IMR-90 (cell line): ENCODE results near the gene IGHMBP2. TPM values are rescaled to one million over a fixed set of nuclear protein-coding genes. Genes with fewer than 3 reads are reported as not detected.

ENCODE experiments used
- ATAC-seq: fragments of 200-7000 bp; cut with Tn5 transposase; 2 replicates; pipeline ENCODE4 v1.9.1; 2020; ENCODE audit warnings: low read depth, mild to moderate bottlenecking, moderate library complexity
- BruUV-seq: library from RNA; stranded (reverse); fragments of 400-500 nt; replicated peaks from 2 replicates; lab custom pipeline; 2021; lab: Mats Ljungman, UMichigan
- CTCF ChIA-PET: fragments of 300-600 bp; formaldehyde crosslinking; extraction: SDS; loops from one replicate; lab custom pipeline; 2021; ENCODE audit warnings: antibody characterized with exemption; lab: Yijun Ruan, JAX
- POLR2A ChIA-PET: fragments of 300-600 bp; sonication (Branson Sonifier 250); formaldehyde crosslinking; loops from one replicate; lab custom pipeline; 2022; ENCODE audit warnings: antibody characterized with exemption; ENCODE audit not compliant: unreplicated experiment; lab: Charles Lee
- DNase-seq: peaks from one replicate; pipeline ENCODE4 v3.0.0; 2013
- H2AFZ ChIP-seq: replicated peaks from 2 replicates; pipeline ENCODE3; 2013; ENCODE audit warnings: low read length, mild to moderate bottlenecking; ENCODE audit not compliant: poor library complexity
- H2AK5ac ChIP-seq: 2 replicates; pipeline ENCODE4 v1.6.1; 2013; ENCODE audit warnings: low read depth, low read length, inconsistent platforms
- H2AK9ac ChIP-seq: replicated peaks from 2 replicates; pipeline ENCODE3; 2013; ENCODE audit warnings: mild to moderate bottlenecking, low read depth, low read length, moderate library complexity; ENCODE audit not compliant: poor library complexity
- H2BK120ac ChIP-seq: 2 replicates; pipeline ENCODE4 v1.6.1; 2013; ENCODE audit warnings: low read depth, low read length, inconsistent platforms
- H2BK15ac ChIP-seq: 3 replicates; pipeline ENCODE4 v1.6.1; 2013; ENCODE audit warnings: low read depth, low read length, inconsistent platforms
- H2BK20ac ChIP-seq: 2 replicates; pipeline ENCODE4 v1.6.1; 2013; ENCODE audit warnings: low read depth, mild to moderate bottlenecking, inconsistent platforms, low read length, moderate library complexity
- H2BK5ac ChIP-seq: 2 replicates; pipeline ENCODE4 v1.6.1; 2013; ENCODE audit warnings: mild to moderate bottlenecking, low read depth, low read length, inconsistent platforms; ENCODE audit not compliant: poor library complexity, severe bottlenecking
- H3K14ac ChIP-seq: replicated peaks from 2 replicates; pipeline ENCODE4 v1.6.1; 2013; ENCODE audit warnings: low read depth, low read length, inconsistent platforms
- H3K18ac ChIP-seq: 2 replicates; pipeline ENCODE4 v1.6.1; 2013; ENCODE audit warnings: low read depth, low read length, control low read depth
- H3K23ac ChIP-seq: 2 replicates; pipeline ENCODE4 v1.6.1; 2013; ENCODE audit warnings: low read depth, low read length, inconsistent platforms
- H3K27ac ChIP-seq: 2 replicates; pipeline ENCODE4 v1.5.1; 2013; ENCODE audit warnings: mild to moderate bottlenecking, control low read depth, low read length; ENCODE audit not compliant: insufficient read depth
- H3K27me3 ChIP-seq: 2 replicates; pipeline ENCODE4 v1.6.1; 2013; ENCODE audit warnings: low read length; ENCODE audit not compliant: control insufficient read depth, insufficient read depth
- H3K36me3 ChIP-seq: 2 replicates; pipeline ENCODE4 v1.6.1; 2013; ENCODE audit warnings: low read length, mixed read lengths; ENCODE audit not compliant: control insufficient read depth, insufficient read depth
- H3K4ac ChIP-seq: 2 replicates; pipeline ENCODE4 v1.6.1; 2013; ENCODE audit warnings: low read depth, low read length, inconsistent platforms
- H3K4me1 ChIP-seq: 2 replicates; pipeline ENCODE4 v1.6.1; 2013; ENCODE audit warnings: low read length, mixed read lengths; ENCODE audit not compliant: control insufficient read depth, insufficient read depth
- H3K4me2 ChIP-seq: 2 replicates; pipeline ENCODE4 v1.6.1; 2013; ENCODE audit warnings: low read depth, mild to moderate bottlenecking, control low read depth, low read length, moderate library complexity
- H3K4me3 ChIP-seq: 2 replicates; pipeline ENCODE4 v1.5.1; 2013; ENCODE audit warnings: low read depth, mild to moderate bottlenecking, control low read depth, low read length, moderate library complexity; ENCODE audit not compliant: insufficient read depth
- H3K56ac ChIP-seq: 2 replicates; pipeline ENCODE4 v1.6.1; 2013; ENCODE audit warnings: low read length, inconsistent platforms; ENCODE audit not compliant: insufficient read depth; ENCODE audit errors: extremely low read depth
- H3K79me1 ChIP-seq, 2 experiments: 2 replicates each; pipeline ENCODE4 v1.6.1; 2013; ENCODE audit warnings: low read length in 2 of 2, inconsistent platforms in 1 of 2, low read depth in 1 of 2
- H3K9ac ChIP-seq: 2 replicates; pipeline ENCODE4 v1.6.1; 2013; ENCODE audit warnings: low read depth, low read length, control low read depth
- H3K9me1 ChIP-seq: 2 replicates; pipeline ENCODE4 v1.6.1; 2013; ENCODE audit warnings: low read length, inconsistent platforms; ENCODE audit not compliant: insufficient read depth
- H3K9me3 ChIP-seq: 2 replicates; pipeline ENCODE4 v1.6.1; 2013; ENCODE audit warnings: low read length; ENCODE audit not compliant: control insufficient read depth, insufficient read depth
- H4K20me1 ChIP-seq: 2 replicates; pipeline ENCODE4 v1.6.1; 2013; ENCODE audit warnings: low read length, inconsistent platforms; ENCODE audit not compliant: insufficient read depth
- H4K5ac ChIP-seq: 2 replicates; pipeline ENCODE4 v1.6.1; 2013; ENCODE audit warnings: mild to moderate bottlenecking, low read depth, low read length, control low read depth
- H4K8ac ChIP-seq, 2 experiments: 2 replicates each; pipeline ENCODE4 v1.6.1; 2013; ENCODE audit warnings: low read depth in 2 of 2, low read length in 2 of 2, control low read depth in 1 of 2, inconsistent platforms in 1 of 2
- H4K91ac ChIP-seq: 2 replicates; pipeline ENCODE4 v1.6.1; 2013; ENCODE audit warnings: low read depth, low read length, inconsistent platforms; ENCODE audit not compliant: insufficient read depth
- CEBPB ChIP-seq: IDR thresholded peaks from 2 replicates; pipeline ENCODE4 v1.6.1; 2012; ENCODE audit warnings: low read depth, low read length, improper control_type of control experiment
- CHD1 ChIP-seq: IDR thresholded peaks from 2 replicates; pipeline ENCODE4 v1.6.1; 2012; ENCODE audit warnings: low read depth, low read length, improper control_type of control experiment
- FOS ChIP-seq: fragments of 150-350 bp; IDR thresholded peaks from 2 replicates; pipeline ENCODE4 v1.6.1; 2016; ENCODE audit warnings: low read depth, low read length
- MAFK ChIP-seq: IDR thresholded peaks from 2 replicates; pipeline ENCODE4 v1.6.1; 2012; ENCODE audit warnings: low read depth, low read length, improper control_type of control experiment
- MAZ ChIP-seq: IDR thresholded peaks from 2 replicates; pipeline ENCODE4 v1.6.1; 2012; ENCODE audit warnings: low read depth, mild to moderate bottlenecking, low read length, improper control_type of control experiment, moderate library complexity, borderline replicate concordance
- MXI1 ChIP-seq: IDR thresholded peaks from 2 replicates; pipeline ENCODE4 v1.6.1; 2012; ENCODE audit warnings: low read depth, mild to moderate bottlenecking, low read length, moderate library complexity, borderline replicate concordance
- NFE2L2 ChIP-seq: fragments of 150-350 bp; IDR thresholded peaks from 2 replicates; pipeline ENCODE4 v1.6.1; 2016; ENCODE audit warnings: low read depth, mild to moderate bottlenecking, low read length
- POLR2A ChIP-seq: IDR thresholded peaks from 2 replicates; pipeline ENCODE4 v1.6.1; 2012; ENCODE audit warnings: mild to moderate bottlenecking, low read depth, low read length
- RAD21 ChIP-seq: IDR thresholded peaks from 2 replicates; pipeline ENCODE4 v1.6.1; 2012; ENCODE audit warnings: low read length, improper control_type of control experiment
- RCOR1 ChIP-seq: IDR thresholded peaks from 2 replicates; pipeline ENCODE4 v1.6.1; 2012; ENCODE audit warnings: mild to moderate bottlenecking, low read length, improper control_type of control experiment; ENCODE audit not compliant: insufficient replicate concordance
- SMC3 ChIP-seq: fragments of 150-350 bp; IDR thresholded peaks from 2 replicates; pipeline ENCODE4 v1.6.1; 2016; ENCODE audit warnings: low read depth, mild to moderate bottlenecking, antibody characterized with exemption, low read length, moderate library complexity
- WGBS, 2 experiments: methylation state at CpG; one replicate each; pipeline versions ENCODE4 v1.1.5 to v1.1.7; 2013; ENCODE audit warnings: missing lambda C conversion rate in 2 of 2; ENCODE audit not compliant: insufficient read length in 1 of 2; ENCODE audit errors: extremely low coverage in 2 of 2; 5-methylcytosine and 5-hydroxymethylcytosine counted together
- dilution Hi-C: fragments of 300-500 bp; cut with HindIII; formaldehyde crosslinking; loops from one replicate; pipeline ENCODE4 v1.14.3; 2018; ENCODE audit warnings: low sequenced_read_pairs; ENCODE audit not compliant: unreplicated experiment
- in situ Hi-C: fragments of 300-500 bp; cut with MboI; formaldehyde crosslinking; loops from 3 replicates; pipeline ENCODE4 v1.14.3; 2019; ENCODE audit warnings: low sequenced_read_pairs, inconsistent platforms, mixed read lengths
- intact Hi-C: fragments of 100-400 bp; cut with micrococcal nuclease; formaldehyde crosslinking; loops from 2 replicates; pipeline ENCODE4 v1.10.0; 2022
- polyA plus RNA-seq, 3 experiments: library from polyadenylated mRNA; depleted of rRNA; stranded (reverse); fragments of >200 nt; gene quantifications; 2 replicates each; pipeline ENCODE4 v1.2.3, GENCODE V29; 2012; ENCODE audit warnings: low replicate concordance in 1 of 3
- total RNA-seq: library from RNA; depleted of rRNA; stranded (reverse); fragments of >200 nt; gene quantifications from 2 replicates; pipeline ENCODE4 v1.2.3, GENCODE V29; 2012
- TF ChIP-seq, protein P1 (sequence below): conservative IDR thresholded peaks from 2 replicates; pipeline ENCODE4 v1.5.1; 2012; ENCODE audit warnings: mild to moderate bottlenecking, low read depth, low read length, improper control_type of control experiment
- TF ChIP-seq, protein P2 (sequence below): fragments of 150-350 bp; IDR thresholded peaks from 2 replicates; pipeline ENCODE4 v1.6.1; 2017; ENCODE audit warnings: mild to moderate bottlenecking, antibody characterized with exemption, low read length, low read depth

Gene IGHMBP2
- total and polyA plus RNA-seq, 2 of the 4 experiments (the other 2 are of a cell fraction), result 4.5 to 11.1 TPM

- Histone ChIP-seq H3K23ac (no peak overlapping the region), H3K14ac (no peak overlapping the region), H3K79me1 (no peaks in the 10 kb centered on the region), H2AK5ac (no peak overlapping the region), H3K9me3 (peaks cover 2% of the 10 kb centered on the region; the same call in 1 of the 2 replicates), H4K5ac (no peak overlapping the region), H2BK15ac (no peak overlapping the region), H3K9ac (no peak overlapping the region), H3K4me3 (no peak overlapping the region), H3K27ac (no peak overlapping the region), H4K8ac (no peak overlapping the region), H4K20me1 (no peaks in the 10 kb centered on the region), H2BK5ac (no peak overlapping the region), H2AK9ac (no peak overlapping the region), H3K4me2 (no peak overlapping the region), H2AFZ (no peak overlapping the region), H3K27me3 (peaks cover 59% of the 10 kb centered on the region), H3K56ac (no peak overlapping the region), H4K91ac (no peak overlapping the region), H2BK120ac (no peak overlapping the region), H3K9me1 (no peaks in the 10 kb centered on the region), H3K4me1 (no peaks in the 10 kb centered on the region), H2BK20ac (no peak overlapping the region), H3K4ac (no peak overlapping the region), H3K18ac (no peak overlapping the region), H3K36me3 (no peaks in the 10 kb centered on the region)
- no TSS peak for BruUV-seq
- ChIA-PET CTCF (no interaction called here), POLR2A (no interaction called here)
- no peak for TF ChIP-seq MAZ
- TF ChIP-seq, protein P1, sequence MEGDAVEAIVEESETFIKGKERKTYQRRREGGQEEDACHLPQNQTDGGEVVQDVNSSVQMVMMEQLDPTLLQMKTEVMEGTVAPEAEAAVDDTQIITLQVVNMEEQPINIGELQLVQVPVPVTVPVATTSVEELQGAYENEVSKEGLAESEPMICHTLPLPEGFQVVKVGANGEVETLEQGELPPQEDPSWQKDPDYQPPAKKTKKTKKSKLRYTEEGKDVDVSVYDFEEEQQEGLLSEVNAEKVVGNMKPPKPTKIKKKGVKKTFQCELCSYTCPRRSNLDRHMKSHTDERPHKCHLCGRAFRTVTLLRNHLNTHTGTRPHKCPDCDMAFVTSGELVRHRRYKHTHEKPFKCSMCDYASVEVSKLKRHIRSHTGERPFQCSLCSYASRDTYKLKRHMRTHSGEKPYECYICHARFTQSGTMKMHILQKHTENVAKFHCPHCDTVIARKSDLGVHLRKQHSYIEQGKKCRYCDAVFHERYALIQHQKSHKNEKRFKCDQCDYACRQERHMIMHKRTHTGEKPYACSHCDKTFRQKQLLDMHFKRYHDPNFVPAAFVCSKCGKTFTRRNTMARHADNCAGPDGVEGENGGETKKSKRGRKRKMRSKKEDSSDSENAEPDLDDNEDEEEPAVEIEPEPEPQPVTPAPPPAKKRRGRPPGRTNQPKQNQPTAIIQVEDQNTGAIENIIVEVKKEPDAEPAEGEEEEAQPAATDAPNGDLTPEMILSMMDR, result no peak
- TF ChIP-seq NFE2L2, result no peak
- TF ChIP-seq, protein P2, sequence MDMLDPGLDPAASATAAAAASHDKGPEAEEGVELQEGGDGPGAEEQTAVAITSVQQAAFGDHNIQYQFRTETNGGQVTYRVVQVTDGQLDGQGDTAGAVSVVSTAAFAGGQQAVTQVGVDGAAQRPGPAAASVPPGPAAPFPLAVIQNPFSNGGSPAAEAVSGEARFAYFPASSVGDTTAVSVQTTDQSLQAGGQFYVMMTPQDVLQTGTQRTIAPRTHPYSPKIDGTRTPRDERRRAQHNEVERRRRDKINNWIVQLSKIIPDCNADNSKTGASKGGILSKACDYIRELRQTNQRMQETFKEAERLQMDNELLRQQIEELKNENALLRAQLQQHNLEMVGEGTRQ, result no peak
- TF ChIP-seq POLR2A, result no peak
- no peak for TF ChIP-seq RAD21
- TF ChIP-seq MXI1, result no peak
- TF ChIP-seq FOS, result no peak
- no peak for TF ChIP-seq MAFK
- no peak for TF ChIP-seq SMC3
- no peak for TF ChIP-seq CEBPB
- no peak for TF ChIP-seq RCOR1
- no peak for TF ChIP-seq CHD1
- DNase-seq, result no peak
- 79% methylated on average over 8 of the region's 8 CpGs; no CpG with 5 or more reads in 1 of the 2 experiments for WGBS, 2 experiments
- dilution Hi-C loops (no loop called here), in situ Hi-C loops (no loop called here), intact Hi-C loops (no loop called here)
- no peak for ATAC-seq
Measured at GRCh38 chr11:68969386-68969785, 65.7 kb downstream of the IGHMBP2 start.
